Gastrocnemius medialis (tissue), 4 donors: Measurements from ENCODE around the gene ZNF213.

Source experiments
- CTCF ChIP-seq, 5 experiments: fragments of 450-650 bp in 3 of 5; fragments of 200-600 bp in 2 of 5; sonication (generic) in 2 of 5; IDR thresholded peaks in 4 of 5; conservative IDR thresholded peaks in 1 of 5; 1 replicate in 4 of 5; 2 replicates in 1 of 5; pipeline ENCODE4 v1.5.1; 2016 to 2019; ENCODE audit warnings: antibody characterized with exemption in 5 of 5, mild to moderate bottlenecking in 3 of 5, moderate library complexity in 3 of 5
- POLR2A ChIP-seq, 2 donors: fragments of 450-650 bp; IDR thresholded peaks; one replicate each; pipeline ENCODE4 v1.6.1; 2017; ENCODE audit warnings: antibody characterized with exemption in 2 of 2, mild to moderate bottlenecking in 2 of 2, moderate library complexity in 2 of 2

GRCh38 chr16:3144321-3144983, 9.6 kb downstream of the ZNF213 start:
- TF ChIP-seq CTCF (IDR thresholded peaks at IDR 0.05 in 4 of 5, conservative IDR thresholded peaks at IDR 0.05 in 1 of 5) (no peak), POLR2A (IDR thresholded peaks at IDR 0.05) (no peak)
